ENCODE data around the gene KLHL30. TPM values are rescaled to one million over a fixed set of nuclear protein-coding genes. Genes with fewer than 3 reads are reported as not detected.

KLHL30 gene, protein sequence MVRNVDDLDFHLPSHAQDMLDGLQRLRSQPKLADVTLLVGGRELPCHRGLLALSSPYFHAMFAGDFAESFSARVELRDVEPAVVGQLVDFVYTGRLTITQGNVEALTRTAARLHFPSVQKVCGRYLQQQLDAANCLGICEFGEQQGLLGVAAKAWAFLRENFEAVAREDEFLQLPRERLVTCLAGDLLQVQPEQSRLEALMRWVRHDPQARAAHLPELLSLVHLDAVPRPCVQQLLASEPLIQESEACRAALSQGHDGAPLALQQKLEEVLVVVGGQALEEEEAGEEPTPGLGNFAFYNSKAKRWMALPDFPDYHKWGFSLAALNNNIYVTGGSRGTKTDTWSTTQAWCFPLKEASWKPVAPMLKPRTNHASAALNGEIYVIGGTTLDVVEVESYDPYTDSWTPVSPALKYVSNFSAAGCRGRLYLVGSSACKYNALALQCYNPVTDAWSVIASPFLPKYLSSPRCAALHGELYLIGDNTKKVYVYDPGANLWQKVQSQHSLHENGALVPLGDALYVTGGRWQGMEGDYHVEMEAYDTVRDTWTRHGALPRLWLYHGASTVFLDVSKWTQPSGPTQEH
- total RNA-seq (2022; extraction: Qiagen RNA extraction; ENCODE audit: low read depth) = 0.05 to 0.19 TPM (median 0.07 TPM) in 5 replicates

DNA sequence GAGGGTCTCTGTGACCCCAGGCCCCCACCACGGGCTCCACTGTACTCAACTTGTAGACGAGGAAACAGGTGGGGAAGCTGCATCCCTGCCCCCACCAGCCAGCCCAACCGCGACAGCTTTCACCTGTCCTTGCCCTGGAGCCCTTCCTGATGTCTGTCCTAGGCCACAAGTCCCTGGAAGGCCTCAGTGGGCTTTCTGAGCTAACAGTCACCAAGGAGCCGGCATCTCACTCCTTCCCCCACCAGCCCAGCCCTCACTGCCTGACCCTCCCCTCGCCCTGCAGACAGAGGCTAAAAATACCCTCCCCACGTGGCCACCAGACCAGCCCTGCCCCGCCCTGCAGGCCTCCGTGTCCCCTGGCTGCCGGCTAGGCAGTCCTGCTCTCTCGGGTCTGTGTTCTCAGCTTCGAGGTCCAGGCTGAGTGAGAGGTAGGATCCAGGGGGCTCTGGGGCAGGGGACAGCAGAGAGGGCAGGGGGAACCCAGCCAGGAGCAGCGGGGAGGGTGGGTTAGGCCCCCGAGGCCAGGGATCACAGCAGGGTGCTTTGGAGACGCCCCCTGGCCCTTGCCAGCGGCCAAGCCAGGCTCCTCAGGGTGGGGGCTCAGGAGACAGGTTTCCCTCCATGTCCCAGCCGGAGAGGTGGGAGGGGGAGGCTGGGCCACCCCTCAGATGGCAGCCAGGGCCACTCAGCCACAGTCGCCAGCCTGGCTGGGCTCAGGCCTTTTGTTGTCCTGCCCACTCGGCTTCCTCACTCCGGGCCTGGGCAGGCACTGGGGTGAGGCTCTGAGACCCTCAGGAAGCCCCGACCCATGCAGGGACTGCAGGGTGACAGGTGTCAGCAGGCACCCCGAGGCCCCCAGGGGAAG is at the start of gene KLHL30:
Gene KLHL30 (plus strand): TSS at position 338 of the 865 bp plus-strand sequence. CDS start 2,087 bp downstream, outside the sequence.

DNA sequence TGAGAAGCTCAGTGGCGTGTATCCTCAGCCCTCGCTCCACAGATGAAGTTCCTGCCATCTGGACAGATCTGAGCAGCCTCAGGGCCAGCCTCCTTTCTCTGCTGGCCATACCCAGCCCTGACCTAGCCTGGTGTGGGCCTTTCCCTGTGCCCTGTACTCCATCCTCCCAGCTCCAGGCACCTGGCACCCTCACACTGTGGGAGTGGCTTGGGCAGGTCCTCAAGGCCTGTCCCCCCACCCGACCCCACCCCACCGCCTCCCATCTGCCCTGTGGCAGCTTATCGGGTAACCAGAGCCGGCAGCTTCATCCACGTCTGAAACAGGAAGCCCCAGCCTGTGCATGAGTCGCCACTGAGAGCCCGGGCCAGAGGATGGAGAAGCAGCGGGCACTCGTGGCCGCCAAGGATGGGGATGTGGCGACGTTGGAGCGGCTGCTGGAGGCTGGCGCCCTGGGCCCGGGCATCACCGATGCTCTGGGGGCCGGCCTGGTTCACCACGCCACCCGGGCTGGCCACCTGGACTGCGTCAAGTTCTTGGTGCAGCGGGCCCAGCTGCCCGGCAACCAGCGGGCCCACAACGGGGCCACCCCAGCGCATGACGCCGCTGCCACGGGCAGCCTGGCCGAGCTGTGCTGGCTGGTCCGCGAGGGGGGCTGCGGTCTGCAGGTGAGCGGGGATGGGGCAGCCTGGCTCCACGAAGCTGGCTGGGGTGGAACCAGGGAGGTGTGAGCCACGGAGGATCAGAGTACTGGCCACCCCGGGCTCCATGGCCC is 38.2 kb upstream of the KLHL30 start, which contains the start of gene ESPNL:
Gene ESPNL (plus strand): TSS at position 292 of the 772 bp plus-strand sequence. CDS start 80 bp downstream, at position 372.

DNA sequence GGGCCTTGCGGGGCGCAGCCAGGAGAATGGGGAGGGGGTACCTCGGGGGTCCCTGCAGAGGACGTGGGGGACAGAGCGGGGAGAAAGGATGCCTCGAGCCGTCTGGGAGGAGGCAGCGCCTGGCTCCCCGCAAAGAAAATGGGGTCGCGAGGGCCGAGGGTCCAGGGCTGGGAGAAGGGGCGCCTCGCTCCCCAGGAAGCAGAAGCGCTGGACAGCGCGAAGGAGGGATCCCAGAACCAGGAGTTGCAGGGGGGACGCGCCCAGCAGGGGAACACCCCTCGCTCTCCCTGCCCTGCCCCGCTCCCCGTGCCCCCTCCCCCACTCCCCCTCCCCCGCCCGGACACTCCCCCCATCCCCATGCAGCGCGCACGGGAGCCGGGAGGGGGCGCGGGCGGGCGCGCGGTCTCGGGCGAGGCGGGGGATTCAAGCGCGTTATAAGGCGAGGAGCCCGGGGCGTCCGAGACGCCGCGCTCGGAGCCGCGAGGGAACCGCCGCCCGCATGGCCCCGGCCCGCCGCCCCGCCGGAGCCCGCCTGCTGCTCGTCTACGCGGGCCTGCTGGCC is 20.1 kb downstream of the KLHL30 start, which contains the start of gene ERFE:
Gene ERFE (plus strand): TSS at position 462 of the 562 bp plus-strand sequence. CDS start 38 bp downstream, at position 500.

Other genes starting within 250 kb of the KLHL30 start
- 40.8 to 57.8 TPM (median 53.1 TPM) in 5 replicates for gene UBE2F, start 171.7 kb upstream of the KLHL30 start, total RNA-seq (2022; extraction: Qiagen RNA extraction; ENCODE audit: low read depth)
- gene SCLY, start 77.7 kb upstream of the KLHL30 start, total RNA-seq (2022; extraction: Qiagen RNA extraction; ENCODE audit: low read depth) = 23.3 to 25.5 TPM (median 24.6 TPM) in 5 replicates
- gene ESPNL, start 38.3 kb upstream of the KLHL30 start, total RNA-seq (2022; extraction: Qiagen RNA extraction; ENCODE audit: low read depth) = 0.13 to 0.37 TPM (median 0.18 TPM) in 4 of 5 replicates, not detected in the other
- 6.3 to 8.2 TPM (median 6.9 TPM) in 5 replicates for gene ERFE, start 20.3 kb downstream of the KLHL30 start, total RNA-seq (2022; extraction: Qiagen RNA extraction; ENCODE audit: low read depth)
- gene ILKAP, start 65.0 kb downstream of the KLHL30 start, total RNA-seq (2022; extraction: Qiagen RNA extraction; ENCODE audit: low read depth) = 36.0 to 46.8 TPM (median 42.3 TPM) in 5 replicates
- 7.8 to 15.2 TPM (median 13.7 TPM) in 5 replicates for gene HES6, start 101.4 kb downstream of the KLHL30 start, total RNA-seq (2022; extraction: Qiagen RNA extraction; ENCODE audit: low read depth)
- gene PER2, start 149.9 kb downstream of the KLHL30 start, total RNA-seq (2022; extraction: Qiagen RNA extraction; ENCODE audit: low read depth) = 3.0 to 3.6 TPM (median 3.3 TPM) in 5 replicates
- gene TRAF3IP1, start 181.8 kb downstream of the KLHL30 start, total RNA-seq (2022; extraction: Qiagen RNA extraction; ENCODE audit: low read depth) = 9.8 to 17.0 TPM (median 12.5 TPM) in 5 replicates